ENCODE data around the gene PAH. TPM values are rescaled to one million over a fixed set of nuclear protein-coding genes. Genes with fewer than 3 reads are reported as not detected.

Gene PAH
- total and polyA plus RNA-seq, 3 donors from 2014 or later, result 9.3 to 23.2 (median 18.4) TPM

DNA sequence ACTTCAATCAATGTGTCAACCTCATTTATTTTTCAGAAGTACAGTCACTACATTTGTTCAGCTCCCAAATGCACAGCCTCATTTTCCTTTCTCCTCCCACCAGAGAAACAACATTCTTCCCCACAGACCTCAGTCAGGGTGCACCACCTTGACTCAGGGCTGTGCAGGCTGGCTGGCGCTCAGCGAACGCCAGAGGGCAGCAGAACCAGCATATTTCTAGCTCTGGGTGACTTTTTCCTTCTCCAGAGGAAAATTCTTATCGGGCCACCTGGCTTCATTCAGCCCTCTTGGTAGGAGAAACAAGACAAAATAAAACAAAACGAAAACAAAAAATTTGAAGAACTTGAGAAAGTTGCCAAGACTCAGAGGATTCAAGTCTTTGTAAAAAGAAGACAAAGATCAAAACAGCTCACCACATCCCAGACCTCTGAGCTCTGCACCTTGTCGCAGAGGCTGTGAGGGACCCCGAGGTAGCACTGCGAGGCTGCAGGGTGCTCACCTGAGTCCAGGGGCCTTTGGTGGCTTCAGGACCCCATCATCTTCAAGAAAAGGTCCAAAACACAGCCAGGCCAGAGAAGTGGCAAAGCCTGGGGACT, 33.7 kb downstream of the PAH start:
- Histone ChIP-seq H3K27me3 (no peaks in the 10 kb centered on the region), H3K36me3 (ENCODE audit: low read depth, missing control alignments) (no peaks in the 10 kb centered on the region), H3K4me3 (no peak overlapping the region), H3K4me1 (peaks cover 14% of the 10 kb centered on the region), H3K27ac (no peak overlapping the region), H3K9me3 (no peaks in the 10 kb centered on the region)
- peak; percentile 82 for DNase-seq
- WGBS, 2 donors, result 23 to 33% methylated on average over 8 of the region's 8 CpGs
- intact Hi-C loops (cut with DNase I; ENCODE audit: low total_unique reads), result no loop called here
- TF ChIP-seq CTCF (IDR thresholded peaks at IDR 0.05), result peak; percentile 60 to 67 (median 66)
- TF ChIP-seq POLR2A (IDR thresholded peaks at IDR 0.05), result no peak

- WGBS, 2 donors, result 91 to 97% methylated on average over 5 of the region's 5 CpGs
- TF ChIP-seq CTCF (IDR thresholded peaks at IDR 0.05), result no peak
- Histone ChIP-seq H3K36me3 (ENCODE audit: low read depth, missing control alignments) (no peaks in the 10 kb centered on the region), H3K4me1 (peaks cover 14% of the 10 kb centered on the region), H3K27me3 (no peaks in the 10 kb centered on the region), H3K4me3 (no peak overlapping the region), H3K9me3 (no peaks in the 10 kb centered on the region), H3K27ac (no peak overlapping the region)
- DNase-seq, result no peak
- intact Hi-C loops (cut with DNase I; ENCODE audit: low total_unique reads), result no loop called here
These were observed 36.3 kb downstream of the PAH start for GRCh38 chr12:102880783-102881182.

GRCh38 chr12:102879144-102879763, 37.8 kb downstream of the PAH start:
- no peaks in the 10 kb centered on the region for H3K27me3 ChIP-seq
- no peak for TF ChIP-seq POLR2A (IDR thresholded peaks at IDR 0.05)
- TF ChIP-seq CTCF (IDR thresholded peaks at IDR 0.05), result peak in 1 of 3 experiments; percentile 5
- no peaks in the 10 kb centered on the region for H3K9me3 ChIP-seq
- H3K4me1 ChIP-seq, result peaks cover 21% of the 10 kb centered on the region
- intact Hi-C loops (cut with DNase I; ENCODE audit: low total_unique reads), result no loop called here
- DNase-seq, result peak; percentile 80
- peak overlapping the region in 1 of 2 donors; percentile 66 for H3K27ac ChIP-seq
- WGBS, 2 donors, result 34 to 40% methylated on average over 9 of the region's 9 CpGs
- H3K36me3 ChIP-seq (ENCODE audit: low read depth, missing control alignments), result no peaks in the 10 kb centered on the region
- H3K4me3 ChIP-seq, result no peak overlapping the region

GRCh38 chr12:102876883-102877282, 40.2 kb downstream of the PAH start:
- Histone ChIP-seq H3K4me3 (no peak overlapping the region), H3K9me3 (no peaks in the 10 kb centered on the region), H3K36me3 (ENCODE audit: low read depth, missing control alignments) (no peaks in the 10 kb centered on the region), H3K4me1 (peaks cover 29% of the 10 kb centered on the region), H3K27ac (no peak overlapping the region), H3K27me3 (no peaks in the 10 kb centered on the region)
- 66 to 81% methylated on average over 6 of the region's 6 CpGs for WGBS, 2 donors
- no peak for DNase-seq
- TF ChIP-seq POLR2A (IDR thresholded peaks at IDR 0.05), result no peak
- TF ChIP-seq CTCF (IDR thresholded peaks at IDR 0.05), result no peak
- intact Hi-C loops (cut with DNase I; ENCODE audit: low total_unique reads), result no loop called here

- Histone ChIP-seq H3K27ac (peak overlapping the region; percentile 61 to 70), H3K27me3 (no peaks in the 10 kb centered on the region), H3K36me3 (ENCODE audit: low read depth, missing control alignments) (no peaks in the 10 kb centered on the region), H3K9me3 (no peaks in the 10 kb centered on the region), H3K4me3 (no peak overlapping the region), H3K4me1 (peaks cover 29% of the 10 kb centered on the region)
- intact Hi-C loops (cut with DNase I; ENCODE audit: low total_unique reads), result no loop called here
- WGBS, 2 donors, result 29 to 58% methylated on average over 9 of the region's 9 CpGs
- no peak for TF ChIP-seq POLR2A (IDR thresholded peaks at IDR 0.05)
- TF ChIP-seq CTCF (IDR thresholded peaks at IDR 0.05), result no peak
- DNase-seq, result peak; percentile 89
These were observed 42.2 kb downstream of the PAH start for GRCh38 chr12:102874819-102875218.
